GM12865 (cell line): ENCODE data around the gene MYO15A.

Experiments
- DNase-seq: peaks from one replicate; pipeline ENCODE4 v3.0.0; 2010; ENCODE audit warnings: low read depth
- H3K4me3 ChIP-seq: 2 replicates; pipeline ENCODE4 v1.5.1; 2011; ENCODE audit warnings: mild to moderate bottlenecking, low read depth, low read length, control low read depth
- TF ChIP-seq, protein P1 (sequence below): IDR thresholded peaks from 2 replicates; pipeline ENCODE4 v1.5.1; 2011; ENCODE audit warnings: low read length, control low read depth, low read depth, inconsistent platforms; ENCODE audit not compliant: insufficient read depth; ENCODE audit errors: missing control alignments

Gene MYO15A

DNA sequence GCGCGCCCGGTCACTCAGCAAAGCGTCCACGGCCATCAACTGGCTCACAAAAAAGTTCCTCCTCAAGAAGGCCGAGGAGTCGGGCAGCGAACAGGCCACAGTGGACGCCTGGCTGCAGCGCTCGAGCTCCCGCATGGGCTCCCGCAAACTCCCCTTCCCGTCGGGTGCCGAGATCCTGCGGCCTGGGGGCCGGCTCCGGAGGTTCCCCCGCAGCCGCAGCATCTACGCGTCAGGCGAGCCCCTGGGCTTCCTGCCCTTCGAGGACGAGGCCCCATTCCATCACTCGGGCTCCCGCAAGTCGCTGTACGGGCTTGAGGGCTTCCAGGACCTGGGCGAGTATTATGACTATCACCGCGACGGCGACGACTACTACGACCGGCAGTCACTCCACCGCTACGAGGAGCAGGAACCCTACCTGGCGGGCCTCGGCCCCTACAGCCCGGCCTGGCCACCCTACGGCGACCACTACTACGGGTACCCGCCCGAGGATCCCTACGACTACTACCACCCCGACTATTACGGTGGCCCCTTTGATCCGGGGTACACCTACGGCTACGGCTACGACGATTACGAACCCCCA is 10.7 kb downstream of the MYO15A start:
- TF ChIP-seq, protein P1, sequence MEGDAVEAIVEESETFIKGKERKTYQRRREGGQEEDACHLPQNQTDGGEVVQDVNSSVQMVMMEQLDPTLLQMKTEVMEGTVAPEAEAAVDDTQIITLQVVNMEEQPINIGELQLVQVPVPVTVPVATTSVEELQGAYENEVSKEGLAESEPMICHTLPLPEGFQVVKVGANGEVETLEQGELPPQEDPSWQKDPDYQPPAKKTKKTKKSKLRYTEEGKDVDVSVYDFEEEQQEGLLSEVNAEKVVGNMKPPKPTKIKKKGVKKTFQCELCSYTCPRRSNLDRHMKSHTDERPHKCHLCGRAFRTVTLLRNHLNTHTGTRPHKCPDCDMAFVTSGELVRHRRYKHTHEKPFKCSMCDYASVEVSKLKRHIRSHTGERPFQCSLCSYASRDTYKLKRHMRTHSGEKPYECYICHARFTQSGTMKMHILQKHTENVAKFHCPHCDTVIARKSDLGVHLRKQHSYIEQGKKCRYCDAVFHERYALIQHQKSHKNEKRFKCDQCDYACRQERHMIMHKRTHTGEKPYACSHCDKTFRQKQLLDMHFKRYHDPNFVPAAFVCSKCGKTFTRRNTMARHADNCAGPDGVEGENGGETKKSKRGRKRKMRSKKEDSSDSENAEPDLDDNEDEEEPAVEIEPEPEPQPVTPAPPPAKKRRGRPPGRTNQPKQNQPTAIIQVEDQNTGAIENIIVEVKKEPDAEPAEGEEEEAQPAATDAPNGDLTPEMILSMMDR = no peak

DNA sequence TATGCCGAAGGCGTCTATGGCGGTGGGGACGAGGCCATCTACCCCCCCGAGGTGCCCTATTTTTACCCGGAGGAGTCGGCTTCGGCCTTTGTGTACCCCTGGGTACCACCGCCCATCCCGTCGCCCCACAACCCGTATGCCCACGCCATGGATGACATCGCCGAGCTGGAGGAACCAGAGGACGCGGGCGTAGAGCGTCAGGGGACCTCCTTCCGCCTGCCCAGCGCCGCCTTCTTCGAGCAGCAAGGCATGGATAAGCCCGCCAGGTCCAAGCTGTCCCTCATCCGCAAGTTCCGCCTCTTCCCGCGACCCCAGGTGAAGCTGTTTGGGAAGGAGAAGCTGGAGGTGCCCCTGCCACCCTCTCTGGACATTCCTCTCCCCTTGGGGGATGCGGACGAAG is 11.4 kb downstream of the MYO15A start:
- no peak overlapping the region for H3K4me3 ChIP-seq
- no peak for DNase-seq
- TF ChIP-seq, protein P1 = no peak

More for the DNA sequence above, 10.7 kb downstream of the MYO15A start:
- DNase-seq = no peak
- no peak overlapping the region for H3K4me3 ChIP-seq

DNA sequence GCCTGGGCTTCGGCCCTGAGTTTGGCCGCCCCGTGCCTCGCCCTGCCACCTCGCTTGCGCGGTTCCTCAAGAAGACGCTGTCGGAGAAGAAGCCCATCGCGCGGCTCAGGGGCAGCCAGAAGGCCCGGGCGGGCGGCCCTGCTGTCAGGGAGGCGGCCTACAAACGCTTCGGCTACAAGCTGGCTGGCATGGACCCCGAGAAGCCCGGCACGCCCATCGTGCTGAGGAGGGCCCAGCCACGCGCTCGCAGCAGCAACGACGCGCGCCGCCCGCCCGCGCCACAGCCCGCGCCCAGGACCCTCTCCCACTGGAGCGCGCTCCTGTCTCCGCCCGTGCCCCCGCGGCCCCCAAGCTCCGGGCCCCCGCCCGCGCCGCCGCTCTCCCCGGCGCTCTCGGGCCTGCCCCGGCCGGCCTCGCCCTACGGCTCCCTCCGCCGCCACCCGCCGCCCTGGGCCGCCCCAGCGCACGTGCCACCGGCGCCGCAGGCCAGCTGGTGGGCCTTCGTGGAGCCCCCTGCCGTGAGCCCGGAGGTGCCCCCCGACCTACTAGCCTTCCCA is 12.0 kb downstream of the MYO15A start:
- no peak overlapping the region for H3K4me3 ChIP-seq
- DNase-seq = no peak
- TF ChIP-seq, protein P1 = no peak

DNA sequence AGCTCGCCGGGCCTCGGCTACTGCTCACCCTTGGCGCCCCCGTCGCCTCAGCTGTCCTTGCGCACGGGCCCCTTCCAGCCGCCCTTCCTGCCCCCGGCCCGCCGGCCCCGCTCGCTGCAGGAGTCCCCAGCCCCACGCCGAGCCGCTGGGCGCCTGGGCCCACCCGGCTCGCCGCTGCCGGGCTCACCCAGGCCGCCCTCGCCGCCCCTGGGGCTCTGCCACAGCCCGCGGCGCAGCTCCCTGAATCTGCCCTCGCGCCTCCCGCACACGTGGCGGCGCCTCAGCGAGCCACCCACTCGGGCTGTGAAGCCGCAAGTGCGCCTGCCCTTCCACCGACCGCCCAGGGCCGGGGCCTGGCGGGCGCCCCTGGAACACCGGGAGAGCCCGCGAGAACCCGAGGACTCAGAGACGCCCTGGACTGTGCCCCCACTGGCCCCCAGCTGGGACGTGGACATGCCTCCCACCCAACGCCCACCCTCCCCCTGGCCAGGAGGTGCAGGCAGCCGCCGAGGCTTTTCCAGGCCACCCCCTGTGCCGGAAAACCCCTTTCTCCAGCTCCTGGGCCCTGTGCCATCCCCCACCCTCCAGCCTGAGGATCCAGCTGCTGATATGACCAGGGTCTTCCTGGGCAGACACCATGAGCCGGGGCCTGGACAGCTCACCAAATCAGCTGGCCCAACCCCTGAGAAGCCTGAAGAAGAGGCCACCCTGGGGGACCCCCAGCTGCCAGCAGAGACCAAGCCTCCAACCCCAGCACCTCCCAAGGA is 12.8 kb downstream of the MYO15A start:
- TF ChIP-seq, protein P1 = no peak
- DNase-seq = no peak
- H3K4me3 ChIP-seq = no peak overlapping the region

DNA sequence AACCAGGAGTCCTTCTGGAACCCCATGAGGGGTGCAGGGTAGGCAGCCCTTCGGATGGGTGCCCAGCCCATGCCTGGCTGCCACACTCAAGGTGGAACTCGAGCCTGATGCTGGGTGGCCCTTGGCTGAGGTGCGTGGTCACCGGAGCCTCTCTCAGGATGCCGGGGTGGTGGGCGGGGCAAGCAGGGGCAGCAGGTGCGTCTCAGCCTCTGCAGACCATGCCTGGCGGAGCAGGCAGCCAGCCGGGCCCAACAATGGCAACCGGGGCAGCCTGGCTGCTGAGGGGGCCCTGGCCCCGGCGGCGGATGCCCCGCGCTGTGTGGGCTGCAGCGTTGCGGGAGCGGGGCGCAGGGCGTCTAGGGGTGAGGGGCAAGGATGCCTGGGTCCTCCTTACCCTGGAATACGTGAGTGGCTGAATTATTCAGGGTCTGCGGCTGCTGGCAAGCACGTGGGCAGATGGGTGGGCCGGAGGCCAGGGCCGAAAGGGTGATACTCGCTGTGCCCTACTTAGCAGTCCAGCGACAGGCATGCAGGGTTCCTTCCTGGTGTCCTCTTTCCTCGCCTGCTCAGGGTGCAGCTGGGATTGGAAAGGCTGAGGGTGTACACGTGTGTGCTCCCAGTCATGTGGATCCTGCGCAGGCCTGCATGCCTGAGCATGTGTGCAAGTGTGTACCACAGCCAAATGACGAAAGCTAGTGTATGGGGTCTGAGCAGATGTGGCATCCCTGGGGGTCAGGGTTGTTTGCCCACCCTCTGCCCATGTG is 14.6 kb downstream of the MYO15A start:
- DNase-seq = no peak
- TF ChIP-seq, protein P1 = no peak
- H3K4me3 ChIP-seq = no peak overlapping the region

DNA sequence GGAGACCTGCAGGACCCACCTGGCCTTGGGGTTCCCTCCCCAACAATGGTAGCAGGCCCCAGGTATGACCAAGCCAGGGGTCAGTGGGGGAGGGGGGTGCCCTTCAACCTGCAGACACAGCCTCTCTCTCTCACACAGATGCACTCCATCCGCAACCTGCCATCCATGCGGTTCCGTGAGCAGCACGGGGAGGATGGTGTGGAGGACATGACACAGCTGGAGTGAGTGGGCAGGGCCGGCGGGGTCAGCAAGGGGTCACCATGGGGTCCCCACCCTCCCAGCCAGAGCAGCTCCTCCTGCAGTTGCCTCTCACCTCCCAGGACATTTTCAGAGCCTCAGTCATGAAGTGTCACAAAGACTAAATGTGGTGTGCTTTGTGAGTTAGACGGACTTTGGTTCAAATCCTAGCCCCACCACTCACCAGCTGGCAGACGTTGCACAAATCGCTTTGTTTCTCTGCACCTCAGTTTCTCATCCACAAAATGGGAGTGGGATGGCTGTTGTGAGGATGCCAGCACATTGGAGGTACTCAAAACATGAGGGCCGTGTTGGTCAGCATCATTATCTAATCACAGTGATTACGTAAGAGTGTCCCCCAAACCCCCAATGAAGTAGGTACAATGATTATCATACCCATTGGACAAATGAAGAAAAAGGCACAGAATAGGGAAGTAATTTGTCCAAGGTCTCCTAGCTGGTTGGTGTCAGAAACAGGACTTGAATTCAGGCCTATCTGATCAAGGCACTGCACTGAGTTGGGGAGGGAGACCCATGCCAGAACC is 16.0 kb downstream of the MYO15A start:
- no peak overlapping the region for H3K4me3 ChIP-seq
- DNase-seq = no peak
- TF ChIP-seq, protein P1 = no peak
